Activated T-helper 1 cell treated with Interleukin-2 at 50 U/mL for 16 hours (primary cell): Measurements from ENCODE around the gene RAB11FIP4.

Experiments used
- DNase-seq: peaks from one replicate; pipeline ENCODE4 v3.0.0-alpha.2; 2020; ENCODE audit warnings: low read depth

RAB11FIP4 gene

GRCh38 chr17:31568121-31568520 is 176.6 kb downstream of the RAB11FIP4 start:
- DNase-seq = no peak

- no peak for DNase-seq
Measured at GRCh38 chr17:31568539-31568938, 177.1 kb downstream of the RAB11FIP4 start.

GRCh38 chr17:31570231-31570630 is 178.8 kb downstream of the RAB11FIP4 start:
- no peak for DNase-seq

- DNase-seq = no peak
Measured at GRCh38 chr17:31570951-31571892, 179.7 kb downstream of the RAB11FIP4 start.

GRCh38 chr17:31572341-31572740 is 180.9 kb downstream of the RAB11FIP4 start:
- DNase-seq = no peak

- no peak for DNase-seq
Measured at GRCh38 chr17:31573047-31573446, 181.6 kb downstream of the RAB11FIP4 start.

GRCh38 chr17:31573861-31574260 is 182.4 kb downstream of the RAB11FIP4 start:
- no peak for DNase-seq

GRCh38 chr17:31574458-31574857 is 183.0 kb downstream of the RAB11FIP4 start:
- DNase-seq = no peak

GRCh38 chr17:31575043-31575442 is 183.6 kb downstream of the RAB11FIP4 start:
- no peak for DNase-seq

GRCh38 chr17:31579265-31579664 is 187.8 kb downstream of the RAB11FIP4 start:
- no peak for DNase-seq

- no peak for DNase-seq
Measured at GRCh38 chr17:31580316-31580705, 188.8 kb downstream of the RAB11FIP4 start.

- no peak for DNase-seq
Measured at GRCh38 chr17:31580706-31581490, 189.4 kb downstream of the RAB11FIP4 start.

GRCh38 chr17:31581491-31581890 is 190.0 kb downstream of the RAB11FIP4 start:
- no peak for DNase-seq

- DNase-seq = no peak
Measured at GRCh38 chr17:31582151-31582907, 190.9 kb downstream of the RAB11FIP4 start.

GRCh38 chr17:31583772-31584356 is 192.4 kb downstream of the RAB11FIP4 start:
- DNase-seq = no peak

- no peak for DNase-seq
Measured at GRCh38 chr17:31584438-31585279, 193.2 kb downstream of the RAB11FIP4 start.

- DNase-seq = no peak
Measured at GRCh38 chr17:31585280-31585630, 193.8 kb downstream of the RAB11FIP4 start.

- no peak for DNase-seq
Measured at GRCh38 chr17:31586946-31587345, 195.5 kb downstream of the RAB11FIP4 start.

- no peak for DNase-seq
Measured at GRCh38 chr17:31587462-31587861, 196.0 kb downstream of the RAB11FIP4 start.
